K562 (cell line): ENCODE data around the gene ZNF672. TPM values are rescaled to one million over a fixed set of nuclear protein-coding genes. Genes with fewer than 3 reads are reported as not detected.
A peak's percentile ranks its signal among the peaks of the same experiment; 100 is the strongest.

Experiments used
- CHD1 ChIP-seq: fragments of 200-600 bp; sonication (generic); IDR thresholded peaks from one replicate; pipeline ENCODE4 v1.6.1; 2012; ENCODE audit warnings: mild to moderate bottlenecking, moderate library complexity, low read length, inconsistent platforms
- E2F8 ChIP-seq: fragments of 450-650 bp; IDR thresholded peaks from 2 replicates; pipeline ENCODE4 v1.7.1; 2018; ENCODE audit warnings: mild to moderate bottlenecking, low read depth; ENCODE audit not compliant: partially characterized antibody
- ELK1 ChIP-seq: sonication (generic); formaldehyde crosslinking; IDR thresholded peaks from 2 replicates; pipeline ENCODE4 v1.8.1; 2022; ENCODE audit warnings: missing genetic modification reagents
- HCFC1 ChIP-seq: IDR thresholded peaks from 2 replicates; pipeline ENCODE4 v1.6.1; 2012; ENCODE audit warnings: low read depth, low read length, improper control_type of control experiment
- HDAC2 ChIP-seq: fragments of 450-650 bp; IDR thresholded peaks from 2 replicates; pipeline ENCODE4 v1.6.1; 2016; ENCODE audit warnings: mild to moderate bottlenecking
- JUND ChIP-seq, 2 experiments: IDR thresholded peaks; 2 replicates in 1 of 2; 3 replicates in 1 of 2; pipeline ENCODE4 v1.6.1; 2011; ENCODE audit warnings: borderline replicate concordance in 2 of 2, low read depth in 2 of 2, low read length in 2 of 2, improper control_type of control experiment in 1 of 2, missing biosample characterization in 1 of 2, missing genetic modification characterization in 1 of 2, missing genetic modification reagents in 1 of 2
- NUFIP1 ChIP-seq: fragments of 450-650 bp; IDR thresholded peaks from 2 replicates; pipeline ENCODE4 v1.6.1; 2018; ENCODE audit not compliant: partially characterized antibody
- OTX1 ChIP-seq: fragments of 450-650 bp; formaldehyde crosslinking; IDR thresholded peaks from 2 replicates; pipeline ENCODE4 v1.4.0; 2022; ENCODE audit warnings: mild to moderate bottlenecking
- SLC30A9 ChIP-seq: fragments of 250-450 bp; sonication (Bioruptor Pico); IDR thresholded peaks from 2 replicates; pipeline ENCODE4 v1.8.0; 2022; ENCODE audit warnings: mild to moderate bottlenecking, moderate library complexity
- SMAD1 ChIP-seq: fragments of 150-350 bp; IDR thresholded peaks from 2 replicates; pipeline ENCODE4 v1.6.1; 2014; ENCODE audit warnings: low read length, low read depth; ENCODE audit not compliant: partially characterized antibody
- SMARCE1 ChIP-seq: fragments of 450-650 bp; IDR thresholded peaks from 2 replicates; pipeline ENCODE4 v1.7.1; 2016; ENCODE audit warnings: mild to moderate bottlenecking
- SPI1 ChIP-seq: IDR thresholded peaks from 2 replicates; pipeline ENCODE4 v1.6.1; 2011; ENCODE audit warnings: low read depth, low read length, control low read depth, borderline replicate concordance
- ZBTB34 ChIP-seq: fragments of 250-450 bp; sonication (Bioruptor Pico); IDR thresholded peaks from 2 replicates; pipeline ENCODE4 v1.8.0; 2021; ENCODE audit warnings: mild to moderate bottlenecking, moderate library complexity
- ZMIZ1 ChIP-seq, 2 experiments: fragments of 150-350 bp in 1 of 2; IDR thresholded peaks; 2 replicates each; pipeline ENCODE4 v1.6.1; 2012 to 2016; ENCODE audit warnings: low read depth in 2 of 2, low read length in 2 of 2, mild to moderate bottlenecking in 1 of 2, moderate library complexity in 1 of 2
- ZNF324 ChIP-seq: fragments of 250-450 bp; sonication (Bioruptor Pico); IDR thresholded peaks from 2 replicates; pipeline ENCODE4 v1.4.0; 2020; ENCODE audit warnings: mild to moderate bottlenecking
- polyA plus RNA-seq, 8 experiments: library from polyadenylated mRNA; depleted of rRNA in 4 of 8; stranded (reverse) in 5 of 8; unstranded in 3 of 8; fragments of >200 nt; fragmentation: Nextera tagmentation in 2 of 8; fragmentation: Illumina TruSeq in 1 of 8; extraction: Ambion mirVana in 2 of 8; extraction: Trizol in 1 of 8; gene quantifications; 2 replicates each; pipeline versions ENCODE4 v1.2.1 to v1.2.3, GENCODE V29; 2011 to 2014; ENCODE audit warnings: inconsistent platforms in 1 of 8, missing spikeins in 1 of 8
- total RNA-seq, 7 experiments: library from RNA; depleted of rRNA in 6 of 7; stranded (reverse); fragments of >200 nt in 6 of 7; fragmentation: Illumina TruSeq in 2 of 7; extraction: Trizol in 2 of 7; gene quantifications; 2 replicates each; pipeline versions ENCODE4 v1.2.1 to v1.2.3, GENCODE V29; 2011 to 2021; ENCODE audit warnings: low replicate concordance in 1 of 7
- TF ChIP-seq, protein P1 (sequence below): sonication (generic); formaldehyde crosslinking; IDR thresholded peaks from 2 replicates; pipeline ENCODE4 v1.8.1; 2022; ENCODE audit warnings: missing genetic modification reagents

The ZNF672 gene
- total and polyA plus RNA-seq, 9 of the 15 experiments (the other 6 are each of a cell fraction or from before 2014, with no cell fraction given): 1.9 to 57.9 (median 24.1) TPM

DNA sequence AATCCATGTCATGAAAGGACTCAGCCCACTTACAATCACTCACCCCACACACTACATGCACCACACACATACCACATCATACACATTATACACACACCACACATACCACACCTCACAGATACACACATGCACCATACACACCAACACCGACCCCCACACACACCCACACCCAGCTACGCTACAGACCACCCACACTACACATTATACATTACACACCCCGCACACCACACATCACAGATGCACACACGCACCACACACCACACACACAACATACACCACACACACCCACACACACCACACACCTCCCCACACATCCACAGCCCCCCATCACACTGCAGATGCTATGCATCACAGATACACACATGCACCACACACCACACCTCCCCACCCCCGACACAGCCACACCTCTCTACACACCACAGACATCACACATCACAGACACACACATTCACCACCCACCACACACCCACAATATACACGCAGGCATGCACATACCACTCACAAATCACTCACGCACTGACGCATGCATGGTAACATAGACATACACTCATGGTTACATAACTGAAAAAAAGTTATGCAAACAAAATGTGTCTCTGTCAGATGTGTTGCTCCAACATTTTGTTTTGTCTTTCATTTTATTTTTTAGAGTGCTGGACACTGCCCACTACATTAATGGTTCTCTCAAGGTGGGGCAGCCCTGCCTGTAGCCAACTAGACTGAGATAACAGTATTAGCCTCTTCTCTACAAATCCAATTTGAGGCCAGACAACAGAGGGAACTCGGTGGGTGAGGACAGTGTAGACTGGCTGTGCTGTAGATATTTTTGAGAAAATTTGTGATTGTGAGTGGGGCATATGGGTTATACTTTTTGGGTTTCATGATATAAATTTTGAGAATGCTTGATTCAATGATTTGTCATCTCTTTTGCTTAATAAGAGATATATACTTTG is 52.8 kb downstream of the ZNF672 start (continued):
- TF ChIP-seq ZMIZ1 (IDR thresholded peaks at IDR 0.05; ENCODE audit: low read depth in 2 of 2, low read length in 2 of 2): no peak
- no peak for TF ChIP-seq ZNF324
- TF ChIP-seq ELK1 (CRISPR knock-in tag): no peak
- TF ChIP-seq SLC30A9: no peak
- TF ChIP-seq E2F8: no peak
- peak; percentile 62; the same call in 1 of the 2 replicates for TF ChIP-seq HDAC2
- no peak for TF ChIP-seq HCFC1
- peak; percentile 87 for TF ChIP-seq OTX1 (CRISPR knock-in tag)
- TF ChIP-seq SMARCE1: no peak; the same call in 1 of the 2 replicates
- no peak for TF ChIP-seq CHD1
- TF ChIP-seq JUND (IDR thresholded peaks at IDR 0.05; ENCODE audit: borderline replicate concordance, low read depth, low read length): no peak
- 0 out of 3 replicates have a peak, but pooled peaks have one; percentile 3 for TF ChIP-seq JUND (tag; IDR thresholded peaks at IDR 0.05; ENCODE audit: borderline replicate concordance, low read depth, low read length)
- TF ChIP-seq NUFIP1: peak; percentile 77
- TF ChIP-seq, protein P1, sequence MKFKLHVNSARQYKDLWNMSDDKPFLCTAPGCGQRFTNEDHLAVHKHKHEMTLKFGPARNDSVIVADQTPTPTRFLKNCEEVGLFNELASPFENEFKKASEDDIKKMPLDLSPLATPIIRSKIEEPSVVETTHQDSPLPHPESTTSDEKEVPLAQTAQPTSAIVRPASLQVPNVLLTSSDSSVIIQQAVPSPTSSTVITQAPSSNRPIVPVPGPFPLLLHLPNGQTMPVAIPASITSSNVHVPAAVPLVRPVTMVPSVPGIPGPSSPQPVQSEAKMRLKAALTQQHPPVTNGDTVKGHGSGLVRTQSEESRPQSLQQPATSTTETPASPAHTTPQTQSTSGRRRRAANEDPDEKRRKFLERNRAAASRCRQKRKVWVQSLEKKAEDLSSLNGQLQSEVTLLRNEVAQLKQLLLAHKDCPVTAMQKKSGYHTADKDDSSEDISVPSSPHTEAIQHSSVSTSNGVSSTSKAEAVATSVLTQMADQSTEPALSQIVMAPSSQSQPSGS (CRISPR knock-in tag): no peak
- no peak for TF ChIP-seq SMAD1
- no peak for TF ChIP-seq SPI1
- no peak for TF ChIP-seq ZBTB34 (CRISPR knock-in tag)
